ENCODE measurements around the gene ELMO1.

ELMO1 gene

DNA sequence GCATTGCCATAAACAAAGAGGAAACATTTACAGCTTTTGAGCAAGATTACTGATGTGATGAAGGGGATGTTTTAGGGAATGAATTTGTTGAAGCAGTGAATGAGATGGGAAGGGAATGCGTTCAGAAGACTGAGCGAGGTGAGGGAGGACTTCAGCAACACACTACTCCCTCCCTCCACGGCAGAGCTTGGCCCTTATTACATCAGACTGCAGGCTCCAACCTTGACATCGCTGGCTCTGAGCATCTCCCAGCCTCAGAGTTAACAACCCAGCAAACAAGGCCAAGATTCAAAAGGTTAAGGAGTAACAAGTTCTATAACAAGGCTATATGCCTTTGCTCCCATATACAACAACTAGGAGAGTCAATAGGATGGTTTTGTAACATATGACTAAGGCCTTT is 164.4 kb downstream of the ELMO1 start:
- DNase-seq (ENCODE audit: low spot score): no peak
- TF ChIP-seq, protein P1, sequence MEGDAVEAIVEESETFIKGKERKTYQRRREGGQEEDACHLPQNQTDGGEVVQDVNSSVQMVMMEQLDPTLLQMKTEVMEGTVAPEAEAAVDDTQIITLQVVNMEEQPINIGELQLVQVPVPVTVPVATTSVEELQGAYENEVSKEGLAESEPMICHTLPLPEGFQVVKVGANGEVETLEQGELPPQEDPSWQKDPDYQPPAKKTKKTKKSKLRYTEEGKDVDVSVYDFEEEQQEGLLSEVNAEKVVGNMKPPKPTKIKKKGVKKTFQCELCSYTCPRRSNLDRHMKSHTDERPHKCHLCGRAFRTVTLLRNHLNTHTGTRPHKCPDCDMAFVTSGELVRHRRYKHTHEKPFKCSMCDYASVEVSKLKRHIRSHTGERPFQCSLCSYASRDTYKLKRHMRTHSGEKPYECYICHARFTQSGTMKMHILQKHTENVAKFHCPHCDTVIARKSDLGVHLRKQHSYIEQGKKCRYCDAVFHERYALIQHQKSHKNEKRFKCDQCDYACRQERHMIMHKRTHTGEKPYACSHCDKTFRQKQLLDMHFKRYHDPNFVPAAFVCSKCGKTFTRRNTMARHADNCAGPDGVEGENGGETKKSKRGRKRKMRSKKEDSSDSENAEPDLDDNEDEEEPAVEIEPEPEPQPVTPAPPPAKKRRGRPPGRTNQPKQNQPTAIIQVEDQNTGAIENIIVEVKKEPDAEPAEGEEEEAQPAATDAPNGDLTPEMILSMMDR (IDR thresholded peaks at IDR 0.05; ENCODE audit: extremely low read depth, insufficient read depth, missing control alignments): no peak
- in situ Hi-C loops (cut with MboI; ENCODE audit: low pct_unique_long_range_greater_than_20kb, low sequenced_read_pairs, unreplicated experiment): no loop called here

DNA sequence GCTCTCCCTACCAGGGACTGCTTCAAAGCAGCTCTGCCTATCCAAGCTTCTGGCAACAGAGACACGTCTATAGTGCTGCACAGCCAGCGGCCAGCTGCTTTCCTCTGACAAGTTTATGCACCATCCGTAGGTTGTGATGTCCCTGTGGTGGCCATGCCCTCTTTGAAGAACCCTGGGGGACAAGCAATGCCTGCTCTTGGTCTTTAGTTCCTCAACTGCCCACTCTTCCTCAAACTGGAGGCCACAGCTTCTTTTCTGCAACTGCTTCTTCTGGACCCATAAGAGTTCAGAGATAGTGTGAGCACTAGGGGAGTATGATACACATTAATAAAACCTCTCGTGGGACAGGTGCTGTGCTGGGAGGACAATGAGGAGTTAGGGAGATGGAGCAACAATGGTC is 164.9 kb downstream of the ELMO1 start:
- TF ChIP-seq, protein P1 (IDR thresholded peaks at IDR 0.05; ENCODE audit: extremely low read depth, insufficient read depth, missing control alignments): no peak
- in situ Hi-C loops (cut with MboI; ENCODE audit: low pct_unique_long_range_greater_than_20kb, low sequenced_read_pairs, unreplicated experiment): no loop called here
- no peak for DNase-seq (ENCODE audit: low spot score)

GRCh38 chr7:37282927-37283326 is 165.7 kb downstream of the ELMO1 start:
- in situ Hi-C loops (cut with MboI; ENCODE audit: low pct_unique_long_range_greater_than_20kb, low sequenced_read_pairs, unreplicated experiment): no loop called here
- no peak for DNase-seq (ENCODE audit: low spot score)
- TF ChIP-seq, protein P1 (IDR thresholded peaks at IDR 0.05; ENCODE audit: extremely low read depth, insufficient read depth, missing control alignments): no peak

DNA sequence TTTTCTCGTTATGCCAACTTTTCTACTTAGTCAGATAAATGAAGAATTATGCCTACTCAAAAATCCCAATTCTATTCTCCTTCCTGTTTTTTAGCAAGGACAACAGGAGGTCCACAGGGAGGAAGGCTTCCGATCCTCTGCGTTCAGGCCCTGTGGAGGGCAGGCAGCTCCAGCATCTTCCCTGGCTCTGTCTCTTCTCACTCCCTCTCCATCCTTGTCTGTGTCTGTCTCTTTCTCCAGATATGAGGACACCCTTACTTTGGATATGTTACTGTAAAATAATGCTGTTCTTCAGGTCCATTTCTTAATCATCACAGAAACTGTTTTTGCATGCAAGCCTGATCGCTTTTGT is 166.6 kb downstream of the ELMO1 start:
- TF ChIP-seq, protein P1 (IDR thresholded peaks at IDR 0.05; ENCODE audit: extremely low read depth, insufficient read depth, missing control alignments): no peak
- in situ Hi-C loops (cut with MboI; ENCODE audit: low pct_unique_long_range_greater_than_20kb, low sequenced_read_pairs, unreplicated experiment): no loop called here
- DNase-seq (ENCODE audit: low spot score): no peak

- in situ Hi-C loops (cut with MboI; ENCODE audit: low pct_unique_long_range_greater_than_20kb, low sequenced_read_pairs, unreplicated experiment): no loop called here
These were observed 167.1 kb downstream of the ELMO1 start for GRCh38 chr7:37281368-37282092.

DNA sequence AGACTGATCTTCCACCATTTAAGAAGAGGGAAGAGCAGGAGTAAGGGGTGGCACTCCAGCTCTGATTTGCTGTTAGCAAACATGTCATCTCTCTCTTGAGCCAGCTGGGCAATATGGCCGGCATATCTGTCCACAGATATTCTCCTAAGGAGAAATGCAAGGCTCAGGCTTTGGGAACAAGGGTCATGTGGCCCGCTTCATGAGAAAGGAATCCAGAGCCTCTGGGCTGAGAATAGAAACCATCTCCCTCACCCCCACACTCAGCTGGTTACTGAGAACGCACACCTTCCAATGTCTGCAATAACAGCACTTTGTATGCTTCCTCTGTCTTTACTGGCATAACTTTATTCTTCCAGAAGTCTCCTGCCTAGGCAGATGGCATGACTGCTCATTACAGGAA is 171.2 kb downstream of the ELMO1 start:
- DNase-seq (ENCODE audit: low spot score): no peak
- in situ Hi-C loops (cut with MboI; ENCODE audit: low pct_unique_long_range_greater_than_20kb, low sequenced_read_pairs, unreplicated experiment): no loop called here
- TF ChIP-seq, protein P1 (IDR thresholded peaks at IDR 0.05; ENCODE audit: extremely low read depth, insufficient read depth, missing control alignments): no peak

More at GRCh38 chr7:37281368-37282092, 167.1 kb downstream of the ELMO1 start:
- no peak for DNase-seq (ENCODE audit: low spot score)
- TF ChIP-seq, protein P1 (IDR thresholded peaks at IDR 0.05; ENCODE audit: extremely low read depth, insufficient read depth, missing control alignments): no peak

Measured in GM13977 (cell line).